PC-9 (cell line): ENCODE results near the gene EIF5.

Experiments used
- EZH2 ChIP-seq: fragments of 200-600 bp; sonication (generic); IDR thresholded peaks from 2 replicates; pipeline ENCODE4 v1.8.0; 2017; ENCODE audit warnings: antibody characterized with exemption, low read depth
- TF ChIP-seq, protein P1 (sequence below): fragments of 200-600 bp; sonication (generic); conservative IDR thresholded peaks from 2 replicates; pipeline ENCODE4 v1.6.1; 2017; ENCODE audit warnings: mixed run types, antibody characterized with exemption, mild to moderate bottlenecking, moderate library complexity

GRCh38 chr14:103353362-103353761 lies 19.3 kb downstream of the EIF5 start:
- TF ChIP-seq, protein P1, sequence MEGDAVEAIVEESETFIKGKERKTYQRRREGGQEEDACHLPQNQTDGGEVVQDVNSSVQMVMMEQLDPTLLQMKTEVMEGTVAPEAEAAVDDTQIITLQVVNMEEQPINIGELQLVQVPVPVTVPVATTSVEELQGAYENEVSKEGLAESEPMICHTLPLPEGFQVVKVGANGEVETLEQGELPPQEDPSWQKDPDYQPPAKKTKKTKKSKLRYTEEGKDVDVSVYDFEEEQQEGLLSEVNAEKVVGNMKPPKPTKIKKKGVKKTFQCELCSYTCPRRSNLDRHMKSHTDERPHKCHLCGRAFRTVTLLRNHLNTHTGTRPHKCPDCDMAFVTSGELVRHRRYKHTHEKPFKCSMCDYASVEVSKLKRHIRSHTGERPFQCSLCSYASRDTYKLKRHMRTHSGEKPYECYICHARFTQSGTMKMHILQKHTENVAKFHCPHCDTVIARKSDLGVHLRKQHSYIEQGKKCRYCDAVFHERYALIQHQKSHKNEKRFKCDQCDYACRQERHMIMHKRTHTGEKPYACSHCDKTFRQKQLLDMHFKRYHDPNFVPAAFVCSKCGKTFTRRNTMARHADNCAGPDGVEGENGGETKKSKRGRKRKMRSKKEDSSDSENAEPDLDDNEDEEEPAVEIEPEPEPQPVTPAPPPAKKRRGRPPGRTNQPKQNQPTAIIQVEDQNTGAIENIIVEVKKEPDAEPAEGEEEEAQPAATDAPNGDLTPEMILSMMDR, result no peak
- no peak for TF ChIP-seq EZH2
